Measurements from ENCODE around the gene CNTNAP2. TPM values are rescaled to one million over a fixed set of nuclear protein-coding genes. Genes with fewer than 3 reads are reported as not detected.

Gene CNTNAP2
- total RNA-seq, 2 experiments from 2014 or later = 0.28 TPM; not detected in 1

DNA sequence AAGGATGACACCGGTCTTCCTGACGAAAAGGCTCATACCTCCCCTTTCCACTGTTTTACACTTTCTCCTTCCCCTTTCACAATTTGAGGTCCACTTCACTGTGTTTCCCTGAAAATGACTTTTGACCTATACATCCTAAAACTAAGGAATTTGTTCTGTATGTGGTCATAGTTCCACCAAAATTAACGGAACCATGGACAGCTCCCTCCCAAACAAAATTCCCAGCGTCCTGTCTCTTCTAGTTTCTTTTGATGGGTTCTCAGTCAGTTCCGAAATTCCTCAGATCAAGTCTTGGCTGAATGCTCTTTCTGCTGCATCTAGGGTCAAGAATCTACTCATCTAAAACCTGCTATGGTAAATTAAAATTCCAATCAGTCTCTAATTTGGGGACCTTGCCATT, 1191.9 kb downstream of the CNTNAP2 start:
- Histone ChIP-seq H4K20me1 (ENCODE audit: insufficient read depth, low read length) (no peaks in the 10 kb centered on the region), H3K9me2 (ENCODE audit: insufficient read depth, low read length) (no peaks in the 10 kb centered on the region), H3K4me3 (ENCODE audit: low read depth, low read length, poor library complexity, severe bottlenecking) (no peak overlapping the region), H2AFZ (ENCODE audit: low read length) (no peak overlapping the region), H3K79me2 (ENCODE audit: insufficient read depth, low read depth, low read length) (no peaks in the 10 kb centered on the region), H3K36me3 (ENCODE audit: insufficient read depth, low read length) (no peaks in the 10 kb centered on the region), H3K4me2 (ENCODE audit: low read length) (no peak overlapping the region), H3K9me3 (ENCODE audit: low read length) (no peaks in the 10 kb centered on the region), H3K4me1 (ENCODE audit: insufficient read depth, low read length, poor library complexity, severe bottlenecking) (no peaks in the 10 kb centered on the region), H3K27ac (ENCODE audit: low read depth, low read length, poor library complexity, severe bottlenecking) (no peak overlapping the region)
- POLR2A ChIA-PET = no interaction called here
- TF ChIP-seq EZH2phosphoT487 (IDR thresholded peaks at IDR 0.05; ENCODE audit: borderline replicate concordance, low read depth, low read length) = no peak
- TF ChIP-seq, protein P1, sequence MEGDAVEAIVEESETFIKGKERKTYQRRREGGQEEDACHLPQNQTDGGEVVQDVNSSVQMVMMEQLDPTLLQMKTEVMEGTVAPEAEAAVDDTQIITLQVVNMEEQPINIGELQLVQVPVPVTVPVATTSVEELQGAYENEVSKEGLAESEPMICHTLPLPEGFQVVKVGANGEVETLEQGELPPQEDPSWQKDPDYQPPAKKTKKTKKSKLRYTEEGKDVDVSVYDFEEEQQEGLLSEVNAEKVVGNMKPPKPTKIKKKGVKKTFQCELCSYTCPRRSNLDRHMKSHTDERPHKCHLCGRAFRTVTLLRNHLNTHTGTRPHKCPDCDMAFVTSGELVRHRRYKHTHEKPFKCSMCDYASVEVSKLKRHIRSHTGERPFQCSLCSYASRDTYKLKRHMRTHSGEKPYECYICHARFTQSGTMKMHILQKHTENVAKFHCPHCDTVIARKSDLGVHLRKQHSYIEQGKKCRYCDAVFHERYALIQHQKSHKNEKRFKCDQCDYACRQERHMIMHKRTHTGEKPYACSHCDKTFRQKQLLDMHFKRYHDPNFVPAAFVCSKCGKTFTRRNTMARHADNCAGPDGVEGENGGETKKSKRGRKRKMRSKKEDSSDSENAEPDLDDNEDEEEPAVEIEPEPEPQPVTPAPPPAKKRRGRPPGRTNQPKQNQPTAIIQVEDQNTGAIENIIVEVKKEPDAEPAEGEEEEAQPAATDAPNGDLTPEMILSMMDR (conservative IDR thresholded peaks at IDR 0.05; ENCODE audit: low read length) = no peak
- CTCF ChIA-PET (ENCODE audit: unreplicated experiment) = no interaction called here
- no TSS peak for BruUV-seq (replicated peaks)
- no peak for DNase-seq (ENCODE audit: low spot score)
- intact Hi-C loops (cut with micrococcal nuclease; ENCODE audit: unreplicated experiment) = no loop called here

DNA sequence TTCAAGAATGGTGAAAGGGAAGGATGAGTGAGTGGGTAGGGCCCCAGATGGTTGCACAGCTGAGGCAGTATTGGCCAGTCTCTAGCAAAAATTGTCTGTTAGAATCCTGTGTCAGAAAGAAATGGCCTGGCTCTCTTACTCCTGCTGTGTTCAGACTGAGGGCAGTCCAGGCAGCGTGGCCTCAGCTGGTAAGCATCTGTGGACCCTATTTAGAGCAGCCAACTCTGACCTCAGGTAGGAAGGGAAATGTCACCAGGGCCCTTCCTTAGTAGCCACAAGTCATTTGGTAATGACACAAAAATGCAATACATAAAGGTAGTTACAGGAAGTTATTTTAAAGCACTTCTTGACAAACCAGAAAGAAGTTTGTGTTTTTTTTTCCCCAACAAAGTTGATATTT, 1194.7 kb downstream of the CNTNAP2 start:
- Histone ChIP-seq H4K20me1 (ENCODE audit: insufficient read depth, low read length) (no peaks in the 10 kb centered on the region), H3K9me3 (ENCODE audit: low read length) (no peaks in the 10 kb centered on the region), H3K4me2 (ENCODE audit: low read length) (no peak overlapping the region), H3K79me2 (ENCODE audit: insufficient read depth, low read depth, low read length) (no peaks in the 10 kb centered on the region), H3K9me2 (ENCODE audit: insufficient read depth, low read length) (no peaks in the 10 kb centered on the region), H3K4me3 (ENCODE audit: low read depth, low read length, poor library complexity, severe bottlenecking) (no peak overlapping the region), H3K27ac (ENCODE audit: low read depth, low read length, poor library complexity, severe bottlenecking) (no peak overlapping the region), H2AFZ (ENCODE audit: low read length) (no peak overlapping the region), H3K36me3 (ENCODE audit: insufficient read depth, low read length) (no peaks in the 10 kb centered on the region), H3K4me1 (ENCODE audit: insufficient read depth, low read length, poor library complexity, severe bottlenecking) (no peaks in the 10 kb centered on the region)
- intact Hi-C loops (cut with micrococcal nuclease; ENCODE audit: unreplicated experiment) = no loop called here
- TF ChIP-seq, protein P1 (conservative IDR thresholded peaks at IDR 0.05; ENCODE audit: low read length) = no peak
- no peak for TF ChIP-seq EZH2phosphoT487 (IDR thresholded peaks at IDR 0.05; ENCODE audit: borderline replicate concordance, low read depth, low read length)
- no peak for DNase-seq (ENCODE audit: low spot score)
- CTCF ChIA-PET (ENCODE audit: unreplicated experiment) = no interaction called here
- POLR2A ChIA-PET = no interaction called here
- no TSS peak for BruUV-seq (replicated peaks)

DNA sequence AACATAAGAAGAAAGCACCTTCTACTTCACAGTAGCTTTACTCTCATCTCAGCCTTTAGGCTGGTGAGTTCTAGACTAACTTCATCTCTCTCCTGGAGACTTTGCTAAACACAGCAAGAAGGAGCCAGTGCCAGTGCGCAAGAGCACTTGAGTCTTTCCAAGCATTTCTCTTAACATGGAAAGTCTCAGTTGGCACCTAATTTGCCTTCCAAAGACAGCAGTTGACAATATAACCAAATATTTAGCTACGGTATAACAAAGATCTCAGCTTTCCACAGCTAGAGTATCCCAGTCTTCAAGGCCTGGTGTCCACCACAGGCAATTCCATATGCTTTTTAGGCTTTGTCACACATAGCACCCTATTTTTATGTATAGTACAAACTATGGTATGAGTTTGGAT, 1204.9 kb downstream of the CNTNAP2 start:
- H3K79me2 ChIP-seq (ENCODE audit: insufficient read depth, low read depth, low read length) = no peaks in the 10 kb centered on the region
- H3K4me1 ChIP-seq (ENCODE audit: insufficient read depth, low read length, poor library complexity, severe bottlenecking) = no peaks in the 10 kb centered on the region
- ChIA-PET CTCF (ENCODE audit: unreplicated experiment) (no interaction called here), POLR2A (no interaction called here)
- no peak overlapping the region for H3K4me3 ChIP-seq (ENCODE audit: low read depth, low read length, poor library complexity, severe bottlenecking)
- no peaks in the 10 kb centered on the region for H3K36me3 ChIP-seq (ENCODE audit: insufficient read depth, low read length)
- no peak for DNase-seq (ENCODE audit: low spot score)
- H4K20me1 ChIP-seq (ENCODE audit: insufficient read depth, low read length) = no peaks in the 10 kb centered on the region
- no peaks in the 10 kb centered on the region for H3K9me2 ChIP-seq (ENCODE audit: insufficient read depth, low read length)
- no peak overlapping the region for H2AFZ ChIP-seq (ENCODE audit: low read length)
- H3K27ac ChIP-seq (ENCODE audit: low read depth, low read length, poor library complexity, severe bottlenecking) = no peak overlapping the region
- intact Hi-C loops (cut with micrococcal nuclease; ENCODE audit: unreplicated experiment) = no loop called here
- H3K4me2 ChIP-seq (ENCODE audit: low read length) = no peak overlapping the region
- TF ChIP-seq, protein P1 (conservative IDR thresholded peaks at IDR 0.05; ENCODE audit: low read length) = no peak
- TF ChIP-seq EZH2phosphoT487 (IDR thresholded peaks at IDR 0.05; ENCODE audit: borderline replicate concordance, low read depth, low read length) = no peak
- BruUV-seq (replicated peaks) = no TSS peak
- no peaks in the 10 kb centered on the region for H3K9me3 ChIP-seq (ENCODE audit: low read length)
